A172 (cell line): ENCODE results near the gene SCFD2. TPM values are rescaled to one million over a fixed set of nuclear protein-coding genes. Genes with fewer than 3 reads are reported as not detected.
A peak's percentile ranks its signal among the peaks of the same experiment; 100 is the strongest.
"Not testable (repeated sequence)": the region's sequence is repeated elsewhere in the genome, so short reads cannot be mapped to it uniquely, and the experiment has no call there.

ENCODE experiments used
- DNase-seq: peaks from one replicate; pipeline ENCODE4 v3.0.0-alpha.2; 2015; ENCODE audit warnings: low spot score
- total RNA-seq: library from RNA; depleted of rRNA; stranded (reverse); fragments of >200 nt; shearing (Covaris generic); gene quantifications from 2 replicates; pipeline ENCODE4 v1.2.3, GENCODE V29; 2014

Gene SCFD2
- total RNA-seq, 1 experiment from 2014 or later = 16.2 TPM

GRCh38 chr4:53191997-53192396, 173.9 kb downstream of the SCFD2 start:
- no peak for DNase-seq

GRCh38 chr4:53189011-53189410, 176.8 kb downstream of the SCFD2 start:
- DNase-seq = peak; percentile 11

- DNase-seq = no peak
Measured at GRCh38 chr4:53186714-53187358, 179.0 kb downstream of the SCFD2 start.

GRCh38 chr4:53185869-53186585, 179.8 kb downstream of the SCFD2 start:
- DNase-seq = no peak

- no peak for DNase-seq
Measured at GRCh38 chr4:53183754-53184153, 182.1 kb downstream of the SCFD2 start.

GRCh38 chr4:53177751-53178150, 188.1 kb downstream of the SCFD2 start:
- DNase-seq = not testable (repeated sequence)

GRCh38 chr4:53175640-53176039, 190.2 kb downstream of the SCFD2 start:
- DNase-seq = no peak

GRCh38 chr4:53174823-53175222, 191.0 kb downstream of the SCFD2 start:
- no peak for DNase-seq

GRCh38 chr4:53173576-53173975, 192.3 kb downstream of the SCFD2 start:
- DNase-seq = no peak

- no peak for DNase-seq
Measured at GRCh38 chr4:53171797-53172196, 194.1 kb downstream of the SCFD2 start.

- DNase-seq = no peak
Measured at GRCh38 chr4:53169695-53170617, 195.9 kb downstream of the SCFD2 start.

GRCh38 chr4:53168228-53168627, 197.6 kb downstream of the SCFD2 start:
- no peak for DNase-seq

GRCh38 chr4:53162969-53163368, 202.9 kb downstream of the SCFD2 start:
- DNase-seq = no peak

- no peak for DNase-seq
Measured at GRCh38 chr4:53161787-53162433, 204.0 kb downstream of the SCFD2 start.

GRCh38 chr4:53161051-53161786, 204.6 kb downstream of the SCFD2 start:
- DNase-seq = no peak

- DNase-seq = no peak
Measured at GRCh38 chr4:53156896-53157295, 209.0 kb downstream of the SCFD2 start.

- DNase-seq = no peak
Measured at GRCh38 chr4:53152467-53152866, 213.4 kb downstream of the SCFD2 start.

- DNase-seq = no peak
Measured at GRCh38 chr4:53151489-53151788, 214.4 kb downstream of the SCFD2 start.

GRCh38 chr4:53150631-53151488, 215.0 kb downstream of the SCFD2 start:
- no peak for DNase-seq

- no peak for DNase-seq
Measured at GRCh38 chr4:53147711-53148110, 218.2 kb downstream of the SCFD2 start.
